DMS153 (cell line): ENCODE data around the gene HDGFL2.
"Not testable (repeated sequence)": the region's sequence is repeated elsewhere in the genome, so short reads cannot be mapped to it uniquely, and the experiment has no call there.

Experiments used
- DNase-seq: peaks from one replicate; lab custom pipeline; 2025; lab: John Stamatoyannopoulos, UW

Gene HDGFL2

GRCh38 chr19:4516199-4516938 is 44.3 kb downstream of the HDGFL2 start:
- no peak for DNase-seq

- no peak for DNase-seq
Measured at GRCh38 chr19:4516939-4517300, 44.8 kb downstream of the HDGFL2 start.

DNA sequence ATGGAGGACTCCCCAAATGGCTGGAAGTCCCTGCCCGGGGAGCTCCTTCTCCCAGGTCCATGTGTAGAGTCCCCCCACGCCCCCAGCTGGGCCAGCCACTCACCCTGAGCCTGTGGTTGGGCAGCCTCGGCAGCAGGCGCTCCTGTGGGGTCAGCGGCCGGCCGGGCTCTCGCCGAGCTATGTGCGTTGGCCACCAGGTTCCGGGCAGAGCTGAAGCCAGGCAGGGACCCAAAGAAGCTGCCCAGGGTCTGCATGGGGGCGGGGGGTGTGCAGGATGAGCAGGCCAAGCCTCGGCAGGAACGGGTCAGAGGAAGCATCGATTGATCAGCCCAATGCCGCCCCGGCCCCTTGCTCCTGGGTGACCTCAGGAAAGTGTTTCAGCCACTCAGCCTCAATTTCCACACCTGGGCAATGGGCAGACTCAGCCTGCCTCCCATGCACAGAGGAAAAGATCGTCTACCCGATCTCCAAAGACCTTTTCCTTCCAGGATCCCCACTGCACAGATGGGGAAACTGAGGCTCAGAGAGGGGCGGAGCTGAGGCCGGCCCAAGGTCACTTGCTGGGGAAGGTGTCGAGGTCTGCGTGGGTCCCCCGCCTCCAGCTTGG is 45.5 kb downstream of the HDGFL2 start:
- no peak for DNase-seq

DNA sequence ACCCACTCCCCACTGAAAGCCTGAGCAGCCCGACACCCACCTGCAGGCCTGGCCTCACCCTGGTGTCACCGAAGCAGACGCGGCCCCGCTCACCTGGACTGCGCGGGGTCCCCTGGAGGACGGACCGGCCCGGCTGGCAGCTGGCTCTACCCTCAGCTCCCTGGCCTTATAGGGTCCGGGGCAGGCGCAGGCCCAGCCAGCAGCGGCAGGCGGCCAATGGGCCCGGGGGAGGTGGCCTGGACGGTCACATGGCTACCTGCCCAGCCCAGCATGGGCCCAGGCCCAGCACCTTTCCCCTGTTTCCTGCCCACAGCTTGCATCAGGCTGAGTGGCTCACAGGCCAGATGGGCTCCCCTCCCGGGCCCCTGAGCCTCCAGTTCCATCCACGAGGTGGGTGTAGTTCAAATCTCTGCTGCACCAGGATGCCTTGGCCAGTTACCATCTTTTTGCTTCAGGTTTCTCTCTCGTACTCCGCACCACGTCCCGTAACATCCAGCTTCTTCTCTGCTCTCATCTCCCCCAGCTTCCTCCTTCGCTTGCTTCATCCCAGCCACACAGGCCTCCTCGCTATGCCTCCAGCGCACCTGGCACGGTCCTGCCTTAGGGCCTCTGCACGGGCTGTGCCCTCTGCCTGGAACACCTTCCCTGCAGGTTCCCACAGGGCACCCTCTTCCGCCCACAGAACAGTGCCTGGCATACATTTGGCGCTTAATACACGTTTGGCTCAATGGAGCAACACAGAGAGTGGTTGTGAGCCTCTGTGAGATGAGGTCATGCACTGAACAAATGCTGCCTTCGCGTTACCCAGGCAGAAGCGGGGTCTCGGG is 46.5 kb downstream of the HDGFL2 start, which contains the start of gene PLIN4:
Gene PLIN4, minus strand, starts transcription at position 142 of the 827 bp plus-strand sequence. CDS start 214 bp downstream, outside the sequence.
- no peak for DNase-seq

DNA sequence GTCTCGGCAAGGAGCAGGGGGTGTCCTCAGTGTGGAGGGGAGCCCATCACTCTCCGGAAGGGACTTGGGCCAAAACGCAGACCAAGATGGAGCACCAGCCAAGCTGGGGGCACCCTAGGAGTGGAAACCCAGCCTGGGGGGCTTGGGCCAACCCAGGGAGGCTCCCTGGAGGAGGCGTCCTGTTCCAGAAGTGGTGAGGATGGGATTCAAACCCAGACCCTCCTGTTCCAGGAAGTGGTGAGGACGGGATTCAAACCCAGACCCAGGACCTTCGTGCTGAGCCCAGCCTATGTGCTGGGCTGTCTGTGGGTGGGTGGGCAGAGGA is 47.0 kb downstream of the HDGFL2 start:
- no peak for DNase-seq

- no peak for DNase-seq
Measured at GRCh38 chr19:4519521-4520277, 47.6 kb downstream of the HDGFL2 start.

- no peak for DNase-seq
Measured at GRCh38 chr19:4521170-4521887, 49.2 kb downstream of the HDGFL2 start.

GRCh38 chr19:4521888-4522242 is 49.8 kb downstream of the HDGFL2 start:
- no peak for DNase-seq

DNA sequence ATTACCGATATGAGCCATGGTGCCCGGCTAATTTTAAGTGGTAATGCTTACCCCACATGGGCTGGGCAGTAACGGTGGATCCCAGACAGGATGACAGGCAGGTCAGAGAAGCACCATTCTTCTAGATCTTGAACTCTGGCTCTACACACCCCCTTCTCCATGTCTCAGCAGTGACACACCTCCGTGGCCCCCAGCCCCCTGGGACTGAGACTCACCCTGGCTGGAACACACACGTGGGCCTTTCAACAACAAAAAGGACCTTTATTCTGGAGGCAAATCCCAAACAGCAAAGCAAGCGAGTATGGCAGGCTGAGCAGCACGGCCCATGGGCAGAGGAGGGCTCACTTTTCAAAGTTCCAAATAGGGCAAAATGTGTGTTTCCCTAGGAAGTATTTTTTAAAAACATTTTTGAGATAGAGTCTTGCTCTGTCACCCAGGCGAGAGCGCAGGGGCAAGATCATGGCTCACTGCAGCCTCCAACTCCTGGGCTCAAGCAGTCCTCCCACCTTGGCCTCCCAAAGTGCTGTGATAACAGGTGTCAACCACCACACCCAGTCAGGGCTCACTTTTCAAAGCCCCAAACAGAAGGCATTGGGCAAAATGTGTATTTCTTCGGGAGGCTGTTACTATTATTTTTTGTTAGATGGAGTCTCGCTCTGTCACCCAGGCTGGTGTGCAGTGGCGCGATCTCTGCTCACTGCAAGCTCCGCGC is 50.4 kb downstream of the HDGFL2 start:
- DNase-seq: no peak

GRCh38 chr19:4523306-4524110 is 51.4 kb downstream of the HDGFL2 start:
- no peak for DNase-seq

GRCh38 chr19:4524808-4525562 is 52.9 kb downstream of the HDGFL2 start:
- peak; percentile 16 for DNase-seq

GRCh38 chr19:4525563-4526002 is 53.5 kb downstream of the HDGFL2 start:
- DNase-seq: no peak

GRCh38 chr19:4527377-4527776 is 55.3 kb downstream of the HDGFL2 start:
- DNase-seq: not testable (repeated sequence)

GRCh38 chr19:4528843-4529242 is 56.7 kb downstream of the HDGFL2 start:
- DNase-seq: no peak

DNA sequence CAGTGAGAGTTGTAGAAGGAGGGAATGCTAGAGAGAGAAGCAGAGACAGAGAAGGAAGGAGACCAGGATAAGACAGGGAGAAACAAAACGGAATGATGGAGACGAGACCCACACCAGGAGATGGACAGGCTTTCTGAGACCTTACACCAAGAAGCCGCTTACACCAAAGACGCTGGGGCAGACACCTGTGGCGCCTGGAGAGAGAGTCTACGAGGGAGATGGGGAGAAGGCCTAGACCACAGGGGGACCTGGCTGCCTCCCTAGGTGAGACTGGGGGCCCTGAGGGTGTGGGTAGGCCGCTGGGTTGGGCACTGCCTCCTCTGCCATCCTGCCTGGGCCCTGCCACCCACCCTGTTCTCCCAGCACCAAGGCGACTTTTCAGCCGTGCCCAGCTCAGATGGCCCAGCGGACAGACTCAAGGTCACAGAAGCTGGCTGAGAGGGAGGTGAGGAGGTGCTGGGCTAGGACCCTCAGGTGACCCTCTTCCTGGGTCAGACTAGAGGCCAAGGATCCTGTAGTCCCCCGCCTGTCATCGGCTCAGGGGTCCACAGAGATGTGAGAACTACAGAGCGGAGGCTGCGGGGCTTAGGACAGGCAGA is 57.9 kb downstream of the HDGFL2 start:
- DNase-seq: no peak

DNA sequence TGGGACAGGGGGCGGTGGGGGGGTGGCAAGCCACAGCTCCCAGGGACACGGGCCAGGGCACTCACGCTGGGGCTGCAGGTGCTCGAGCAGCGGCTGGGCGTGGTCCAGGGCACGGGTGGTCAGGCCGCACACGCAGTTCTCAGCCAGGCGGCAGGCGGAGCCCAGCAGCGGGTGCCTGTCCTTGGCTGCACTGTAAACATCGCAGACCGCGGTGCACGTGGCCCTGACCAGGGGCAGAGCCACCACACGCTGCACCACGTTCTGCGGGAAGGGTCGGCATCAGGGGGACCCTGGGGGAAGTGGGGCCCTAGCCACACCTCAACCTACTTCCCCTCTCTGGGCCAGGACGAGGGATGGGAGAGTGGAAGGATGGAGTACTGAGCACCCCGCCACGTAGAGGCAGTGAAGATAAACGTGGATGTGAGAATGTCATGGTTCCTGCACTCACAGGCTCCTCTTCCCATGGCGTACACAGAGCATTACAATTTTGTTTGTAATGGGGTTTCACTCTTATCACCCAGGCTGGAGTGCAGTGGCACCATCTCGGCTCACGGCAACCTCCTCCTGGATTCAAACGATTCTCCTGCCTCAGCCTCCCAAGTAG is 59.6 kb downstream of the HDGFL2 start:
- no peak for DNase-seq

DNA sequence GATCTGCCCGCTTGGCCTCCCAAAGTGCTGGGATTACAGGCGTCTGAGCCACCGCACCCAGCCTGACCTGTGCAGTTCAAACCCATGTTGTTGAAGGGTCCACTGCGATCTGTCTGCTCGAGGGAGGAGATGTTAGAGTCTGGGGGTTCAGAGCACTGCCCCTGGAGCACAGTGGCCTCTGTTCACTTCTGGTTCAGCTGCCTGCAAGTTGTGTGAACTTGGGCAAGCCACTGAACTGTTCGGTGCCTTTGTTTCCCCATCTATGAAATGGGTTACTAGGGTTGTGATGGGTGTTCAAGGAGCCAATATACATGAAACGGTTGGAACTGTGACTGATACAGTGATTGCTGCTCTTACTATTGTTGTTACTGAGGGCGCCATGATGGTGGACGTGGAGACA is 61.2 kb downstream of the HDGFL2 start:
- DNase-seq: no peak

- DNase-seq: no peak
Measured at GRCh38 chr19:4533835-4534424, 61.8 kb downstream of the HDGFL2 start.
